ENCODE measurements around the gene PPTC7. TPM values are rescaled to one million over a fixed set of nuclear protein-coding genes. Genes with fewer than 3 reads are reported as not detected.

Gene PPTC7
- total RNA-seq, 2 donors from 2014 or later = 15.2 TPM

DNA sequence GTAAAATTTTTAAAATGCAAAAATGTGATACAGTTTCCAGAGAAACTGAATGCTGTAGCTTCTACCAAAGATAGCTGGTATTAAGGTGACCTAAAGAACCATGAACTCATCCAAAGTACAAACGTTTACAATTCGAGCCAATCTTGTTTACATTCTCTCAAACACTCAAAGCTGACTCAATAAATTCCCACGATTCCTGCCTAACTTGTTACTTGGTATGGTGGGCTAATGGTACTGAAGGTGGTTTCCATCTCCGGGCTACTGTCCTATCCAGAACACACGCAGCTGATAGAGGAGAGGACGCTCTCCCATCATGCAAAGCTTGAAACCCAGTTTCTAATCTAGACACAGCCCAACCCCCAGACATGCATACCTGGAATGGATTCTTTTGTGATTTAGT is 49.5 kb downstream of the PPTC7 start:
- Mint-ChIP-seq H3K27me3 (ENCODE audit: insufficient read depth) (no peaks in the 10 kb centered on the region), H3K4me3 (no peak overlapping the region), H3K27ac (peak overlapping the region; percentile 74), H3K4me1 (peaks cover 8% of the 10 kb centered on the region), H3K9me3 (no peaks in the 10 kb centered on the region), H3K36me3 (ENCODE audit: low read depth) (peaks cover 33% of the 10 kb centered on the region)
- Histone ChIP-seq H3K36me3 (ENCODE audit: control insufficient read depth, insufficient read depth, low read length) (peaks cover 39% of the 10 kb centered on the region), H3K4me3 (ENCODE audit: low read length) (peak overlapping the region; percentile 7), H3K4me1 (ENCODE audit: control insufficient read depth, insufficient read depth, low read length) (peaks cover 9% of the 10 kb centered on the region), H3K9ac (ENCODE audit: extremely low read depth, low read length, poor library complexity, severe bottlenecking) (peak overlapping the region; percentile 21), H3K27me3 (ENCODE audit: control insufficient read depth, insufficient read depth, low read length, poor library complexity, severe bottlenecking) (no peaks in the 10 kb centered on the region), H3K9me3 (ENCODE audit: control insufficient read depth, low read length) (no peaks in the 10 kb centered on the region), H3K27ac (ENCODE audit: low read depth, low read length) (no peak overlapping the region)
- TF ChIP-seq, protein P1, sequence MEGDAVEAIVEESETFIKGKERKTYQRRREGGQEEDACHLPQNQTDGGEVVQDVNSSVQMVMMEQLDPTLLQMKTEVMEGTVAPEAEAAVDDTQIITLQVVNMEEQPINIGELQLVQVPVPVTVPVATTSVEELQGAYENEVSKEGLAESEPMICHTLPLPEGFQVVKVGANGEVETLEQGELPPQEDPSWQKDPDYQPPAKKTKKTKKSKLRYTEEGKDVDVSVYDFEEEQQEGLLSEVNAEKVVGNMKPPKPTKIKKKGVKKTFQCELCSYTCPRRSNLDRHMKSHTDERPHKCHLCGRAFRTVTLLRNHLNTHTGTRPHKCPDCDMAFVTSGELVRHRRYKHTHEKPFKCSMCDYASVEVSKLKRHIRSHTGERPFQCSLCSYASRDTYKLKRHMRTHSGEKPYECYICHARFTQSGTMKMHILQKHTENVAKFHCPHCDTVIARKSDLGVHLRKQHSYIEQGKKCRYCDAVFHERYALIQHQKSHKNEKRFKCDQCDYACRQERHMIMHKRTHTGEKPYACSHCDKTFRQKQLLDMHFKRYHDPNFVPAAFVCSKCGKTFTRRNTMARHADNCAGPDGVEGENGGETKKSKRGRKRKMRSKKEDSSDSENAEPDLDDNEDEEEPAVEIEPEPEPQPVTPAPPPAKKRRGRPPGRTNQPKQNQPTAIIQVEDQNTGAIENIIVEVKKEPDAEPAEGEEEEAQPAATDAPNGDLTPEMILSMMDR (conservative IDR thresholded peaks at IDR 0.05) = no peak
- 82 to 94% methylated on average over 3 to 5 of the region's 6 CpGs for WGBS, 2 experiments (ENCODE audit: insufficient coverage in 1 of 2, insufficient read length in 1 of 2)
- peak; percentile 43 for DNase-seq

DNA sequence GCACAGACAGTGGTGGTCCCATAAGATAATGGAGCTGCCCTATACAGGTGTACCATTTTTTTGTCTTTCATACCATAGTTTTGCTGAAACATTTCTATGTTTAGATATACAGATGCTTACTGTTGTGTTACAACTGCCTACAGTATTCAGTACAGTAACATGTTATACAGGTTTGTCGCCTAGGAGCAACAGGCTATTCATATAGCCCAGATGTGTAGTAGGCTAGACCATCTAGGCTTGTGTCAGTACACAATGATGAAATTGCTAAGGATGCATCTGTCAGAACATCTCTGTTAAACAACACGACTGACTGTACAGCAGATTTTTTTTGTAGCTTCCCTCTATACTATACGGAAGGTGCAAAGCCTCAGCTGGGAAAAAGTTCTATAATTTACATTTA is 50.5 kb downstream of the PPTC7 start:
- Histone ChIP-seq H3K27me3 (ENCODE audit: control insufficient read depth, insufficient read depth, low read length, poor library complexity, severe bottlenecking) (no peaks in the 10 kb centered on the region), H3K9me3 (ENCODE audit: control insufficient read depth, low read length) (no peaks in the 10 kb centered on the region), H3K4me3 (ENCODE audit: low read length) (no peak overlapping the region), H3K4me1 (ENCODE audit: control insufficient read depth, insufficient read depth, low read length) (peaks cover 9% of the 10 kb centered on the region), H3K9ac (ENCODE audit: extremely low read depth, low read length, poor library complexity, severe bottlenecking) (no peak overlapping the region), H3K27ac (ENCODE audit: low read depth, low read length) (no peak overlapping the region), H3K36me3 (ENCODE audit: control insufficient read depth, insufficient read depth, low read length) (peaks cover 31% of the 10 kb centered on the region)
- DNase-seq = no peak
- H3K27me3 Mint-ChIP-seq (ENCODE audit: insufficient read depth) = no peaks in the 10 kb centered on the region
- TF ChIP-seq, protein P1 (conservative IDR thresholded peaks at IDR 0.05) = no peak
- no peak overlapping the region for H3K4me3 Mint-ChIP-seq
- peaks cover 8% of the 10 kb centered on the region for H3K4me1 Mint-ChIP-seq
- WGBS, 2 experiments (ENCODE audit: insufficient coverage in 1 of 2, insufficient read length in 1 of 2) = 92 to 96% methylated on average over 3 of the region's 3 CpGs
- no peaks in the 10 kb centered on the region for H3K9me3 Mint-ChIP-seq
- no peak overlapping the region for H3K27ac Mint-ChIP-seq
- H3K36me3 Mint-ChIP-seq (ENCODE audit: low read depth) = peaks cover 29% of the 10 kb centered on the region

DNA sequence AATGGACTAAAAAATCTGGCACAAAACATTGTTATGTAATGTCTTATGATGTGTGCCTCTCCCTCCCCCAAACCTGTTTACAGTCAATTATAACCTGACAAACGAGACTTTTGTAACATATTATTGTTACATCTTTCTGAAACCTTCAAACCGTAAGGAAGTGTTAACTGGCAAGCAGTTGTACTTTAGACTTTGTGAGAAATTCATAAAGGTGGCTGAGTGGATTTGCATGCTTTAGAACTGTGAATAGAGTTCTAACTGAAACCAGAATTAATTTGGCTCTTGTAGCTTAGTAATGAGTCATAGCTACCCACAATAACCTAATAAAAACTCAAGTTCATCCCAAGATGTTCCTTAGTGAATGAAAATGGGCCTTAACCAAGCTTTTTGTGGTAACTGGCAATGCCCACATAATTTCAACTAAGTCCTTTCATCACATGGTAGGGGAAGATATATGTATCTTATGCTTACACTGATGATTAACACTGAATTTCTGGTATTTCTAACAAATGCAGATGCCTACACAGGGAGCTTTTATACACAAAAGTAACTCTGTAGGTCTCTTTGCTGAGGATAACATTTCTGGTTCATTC is 51.3 kb downstream of the PPTC7 start:
- H3K27ac Mint-ChIP-seq = no peak overlapping the region
- TF ChIP-seq, protein P1 (conservative IDR thresholded peaks at IDR 0.05) = no peak
- peaks cover 8% of the 10 kb centered on the region for H3K4me1 Mint-ChIP-seq
- Histone ChIP-seq H3K27ac (ENCODE audit: low read depth, low read length) (no peak overlapping the region), H3K36me3 (ENCODE audit: control insufficient read depth, insufficient read depth, low read length) (peaks cover 25% of the 10 kb centered on the region), H3K9ac (ENCODE audit: extremely low read depth, low read length, poor library complexity, severe bottlenecking) (no peak overlapping the region), H3K4me1 (ENCODE audit: control insufficient read depth, insufficient read depth, low read length) (peaks cover 9% of the 10 kb centered on the region), H3K4me3 (ENCODE audit: low read length) (no peak overlapping the region), H3K9me3 (ENCODE audit: control insufficient read depth, low read length) (no peaks in the 10 kb centered on the region), H3K27me3 (ENCODE audit: control insufficient read depth, insufficient read depth, low read length, poor library complexity, severe bottlenecking) (no peaks in the 10 kb centered on the region)
- 91% methylated on average over 2 of the region's 2 CpGs; no CpG with 5 or more reads in 1 of the 2 experiments for WGBS, 2 experiments (ENCODE audit: insufficient coverage in 1 of 2, insufficient read length in 1 of 2)
- peaks cover 23% of the 10 kb centered on the region for H3K36me3 Mint-ChIP-seq (ENCODE audit: low read depth)
- no peaks in the 10 kb centered on the region for H3K9me3 Mint-ChIP-seq
- no peak for DNase-seq
- no peaks in the 10 kb centered on the region for H3K27me3 Mint-ChIP-seq (ENCODE audit: insufficient read depth)
- H3K4me3 Mint-ChIP-seq = no peak overlapping the region
